Left renal cortex interstitium (tissue), 4 donors: ENCODE measurements around the gene ZNF607. TPM values are rescaled to one million over a fixed set of nuclear protein-coding genes. Genes with fewer than 3 reads are reported as not detected.
"Not testable (repeated sequence)": the region's sequence is repeated elsewhere in the genome, so short reads cannot be mapped to it uniquely, and the experiment has no call there.

Experiments
- DNase-seq, 4 donors: peaks; one replicate each; pipeline ENCODE4 v3.0.0-alpha.2; 2013; ENCODE audit warnings: low read depth in 4 of 4, low spot score in 2 of 4, missing footprints in 1 of 4
- polyA plus RNA-seq, 4 donors: library from polyadenylated mRNA; unstranded; fragments of 120-200 nt; gene quantifications; one replicate each; pipeline ENCODE4 v1.2.1, GENCODE V29; 2013; ENCODE audit not compliant: insufficient read length in 4 of 4

ZNF607 gene
- polyA plus RNA-seq = 10 to 100 TPM; 11.6 to 14.1 (median 12.6) TPM

DNA sequence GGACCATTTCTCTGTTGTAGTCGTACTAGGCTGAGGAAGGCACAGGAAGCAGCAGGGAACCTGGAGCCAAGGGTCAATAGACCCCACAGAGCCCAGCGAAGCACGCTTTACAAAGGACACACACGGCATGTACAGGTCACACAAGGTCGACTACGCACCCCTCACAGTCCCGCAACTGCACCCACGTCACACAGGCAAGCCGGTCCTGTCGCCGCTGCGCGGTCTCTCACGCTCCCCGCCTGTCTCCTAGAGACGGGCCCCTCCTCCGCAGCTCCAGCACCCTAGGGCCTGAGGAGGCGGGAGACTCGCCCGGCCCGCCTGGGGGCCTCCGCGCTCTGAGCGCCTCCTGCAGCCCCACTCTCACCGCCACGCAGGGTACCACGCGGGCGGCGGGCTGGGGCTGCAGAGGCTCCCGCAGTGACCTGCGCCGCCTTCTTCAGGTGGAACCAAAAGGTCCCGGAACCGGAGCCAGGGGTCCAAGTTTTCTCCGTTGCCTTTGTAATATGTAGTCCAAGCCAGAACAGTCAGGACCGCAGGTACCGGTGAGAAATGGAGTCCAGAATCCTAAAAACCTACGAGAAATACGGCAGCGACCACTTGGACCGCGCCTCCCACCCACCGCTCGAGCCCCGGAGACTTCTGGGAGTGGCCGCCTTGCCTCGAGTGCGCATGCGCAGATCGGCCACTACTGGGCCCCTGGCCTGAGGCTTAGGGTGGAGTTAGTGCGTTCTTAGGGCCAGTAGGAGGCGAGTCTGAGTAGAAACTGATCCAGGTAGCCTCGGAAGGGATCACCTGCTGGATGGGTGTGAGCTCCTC lies at the start of gene ZNF607:
ZNF607 (minus strand) TSS at position 651 of the 816 bp plus-strand sequence. CDS start 8,143 bp downstream, outside the sequence.
- peak; percentile 75 to 91 (median 88) for DNase-seq

DNA sequence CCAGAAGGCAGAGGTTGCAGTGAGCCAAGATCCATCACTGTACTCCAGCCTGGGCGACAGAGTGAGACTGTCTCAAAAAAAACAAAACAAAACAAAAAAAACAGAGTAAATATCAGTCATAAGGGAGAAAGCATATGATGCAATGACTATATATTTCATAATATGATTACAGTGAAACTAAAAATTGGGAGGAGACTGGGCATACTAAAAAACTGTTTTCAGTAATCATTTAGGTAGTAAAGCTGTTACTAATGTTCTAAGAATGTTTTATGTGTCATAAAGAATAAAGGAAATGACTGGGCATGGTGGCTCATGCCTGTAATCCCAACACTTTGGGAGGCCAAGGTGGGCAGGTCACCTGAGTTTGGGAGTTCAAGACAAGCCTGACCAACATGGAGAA lies 43.9 kb upstream of the ZNF607 start:
- no peak for DNase-seq

DNA sequence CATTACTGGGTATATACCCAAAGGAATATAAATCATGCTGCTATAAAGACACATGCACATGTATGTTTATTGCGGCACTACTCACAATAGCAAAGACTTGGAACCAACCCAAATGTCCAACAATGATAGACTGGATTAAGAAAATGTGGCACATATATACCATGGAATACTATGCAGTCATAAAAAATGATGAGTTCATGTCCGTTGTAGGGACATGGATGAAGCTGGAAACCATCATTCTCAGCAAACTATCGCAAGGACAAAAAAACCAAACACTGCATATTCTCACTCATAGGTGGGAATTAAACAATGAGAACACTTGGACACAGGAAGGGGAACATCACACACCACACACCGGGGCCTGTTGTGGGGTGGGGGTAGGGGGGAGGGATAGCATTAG lies 38.1 kb upstream of the ZNF607 start:
- not testable (repeated sequence) for DNase-seq

GRCh38 chr19:37738371-37738770 lies 18.8 kb upstream of the ZNF607 start:
- DNase-seq = no peak

DNA sequence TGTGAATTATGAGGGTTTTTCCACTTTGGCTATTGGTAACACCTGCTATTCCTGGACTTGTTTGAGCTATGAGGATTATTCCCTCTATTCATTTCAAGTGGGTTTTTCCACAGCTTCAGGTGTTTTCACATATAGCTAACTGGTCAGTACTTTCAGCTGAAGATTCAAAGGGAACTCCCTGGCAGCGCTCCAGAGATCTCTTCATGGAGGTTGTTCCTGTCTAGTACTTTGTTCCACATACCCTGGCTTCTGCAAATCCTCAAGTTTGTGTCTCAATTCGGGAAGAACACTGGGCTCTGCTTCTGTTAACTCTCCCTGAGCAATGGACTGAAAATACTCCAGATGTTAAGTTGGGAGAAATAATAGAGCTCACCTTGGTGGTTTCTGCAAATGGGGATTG lies 5.6 kb upstream of the ZNF607 start:
- DNase-seq = no peak

DNA sequence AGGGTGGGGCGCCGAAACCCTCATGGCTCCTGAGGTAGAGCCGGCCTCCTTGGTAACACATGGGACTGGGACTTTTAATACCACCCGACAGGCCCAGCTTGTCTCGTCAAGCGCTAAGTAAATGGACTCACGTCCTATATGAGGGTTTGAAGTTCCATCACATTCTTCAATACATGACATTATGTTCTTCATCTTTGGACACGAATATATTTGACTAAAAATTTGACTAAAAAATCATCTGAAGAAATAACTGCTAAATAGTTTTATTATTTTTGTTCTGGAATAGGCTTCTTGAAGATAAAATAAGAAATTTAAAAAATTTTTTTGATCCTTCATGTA lies 335 bp upstream of the ZNF607 start:
- no peak for DNase-seq

DNA sequence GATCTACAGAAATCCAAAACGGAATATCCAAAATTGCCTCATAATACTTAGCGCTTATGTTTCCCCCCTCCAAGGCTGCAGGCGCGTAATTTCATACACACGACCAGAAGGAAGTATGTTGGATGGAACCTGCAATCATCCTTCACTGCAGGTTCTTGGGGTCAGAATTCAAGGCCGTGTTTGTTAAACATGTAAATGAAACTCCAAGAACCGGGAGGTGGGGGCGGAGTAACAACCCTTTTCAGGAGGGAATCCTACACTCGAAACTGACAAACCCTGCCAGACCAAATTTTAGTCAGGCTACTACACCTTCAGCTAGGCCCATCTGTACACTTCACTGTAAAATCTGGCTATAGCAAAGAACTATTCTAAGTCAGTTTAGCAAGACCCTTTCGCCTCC lies 1.3 kb downstream of the ZNF607 start:
- DNase-seq = no peak

- DNase-seq = no peak
These were observed 3.4 kb downstream of the ZNF607 start for GRCh38 chr19:37716140-37716539.

DNA sequence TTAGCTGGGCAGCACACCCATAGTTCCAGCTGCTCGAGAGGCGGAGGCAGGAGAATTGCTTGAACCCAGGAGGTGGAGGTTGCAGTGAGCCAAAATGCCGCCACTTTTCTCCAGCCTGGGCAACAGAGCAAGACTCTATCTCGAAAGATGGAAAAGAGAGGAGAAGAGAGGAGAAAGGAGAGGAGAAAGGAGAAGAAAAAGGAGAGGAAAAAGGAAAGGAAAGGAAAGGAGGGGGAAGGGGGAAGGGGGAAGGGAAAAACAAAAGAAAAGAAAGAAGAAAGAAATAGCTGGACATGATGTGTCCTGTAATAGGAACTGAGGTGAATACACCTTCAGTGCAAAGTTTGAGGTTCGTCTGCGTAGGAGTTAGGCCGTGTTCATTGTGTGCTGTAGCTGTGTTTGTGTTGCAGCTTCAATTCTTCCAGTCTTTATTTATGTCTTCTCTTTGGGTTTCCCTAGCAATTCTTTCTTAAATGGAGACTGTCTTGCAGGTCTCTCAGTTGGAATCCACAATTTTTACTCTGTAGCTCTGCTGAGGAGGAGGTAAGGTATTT lies 13.4 kb downstream of the ZNF607 start:
- DNase-seq = no peak

DNA sequence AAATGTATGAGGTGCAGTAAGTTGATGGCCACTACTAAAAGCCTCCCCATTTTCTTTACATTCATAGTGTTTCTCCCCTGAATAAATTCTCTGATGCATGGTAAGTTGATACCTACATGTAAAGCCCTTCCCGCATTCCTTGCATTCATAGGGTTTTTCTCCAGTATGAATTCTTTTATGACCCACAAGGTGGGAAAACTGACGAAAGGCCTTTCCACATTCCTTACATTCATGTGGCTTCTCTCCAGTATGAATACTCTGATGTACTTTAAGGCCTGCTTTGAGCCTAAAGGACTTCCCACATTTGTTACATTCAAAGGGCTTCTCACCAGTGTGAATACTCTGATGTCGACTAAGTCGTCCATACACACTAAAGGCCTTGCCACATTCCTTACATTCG lies 20.5 kb downstream of the ZNF607 start:
- DNase-seq = no peak

- no peak for DNase-seq
These were observed 21.3 kb downstream of the ZNF607 start for GRCh38 chr19:37698216-37698615.

- DNase-seq = no peak
These were observed 24.2 kb downstream of the ZNF607 start for GRCh38 chr19:37695144-37695899.

GRCh38 chr19:37692956-37693620 lies 26.5 kb downstream of the ZNF607 start:
- DNase-seq = no peak

DNA sequence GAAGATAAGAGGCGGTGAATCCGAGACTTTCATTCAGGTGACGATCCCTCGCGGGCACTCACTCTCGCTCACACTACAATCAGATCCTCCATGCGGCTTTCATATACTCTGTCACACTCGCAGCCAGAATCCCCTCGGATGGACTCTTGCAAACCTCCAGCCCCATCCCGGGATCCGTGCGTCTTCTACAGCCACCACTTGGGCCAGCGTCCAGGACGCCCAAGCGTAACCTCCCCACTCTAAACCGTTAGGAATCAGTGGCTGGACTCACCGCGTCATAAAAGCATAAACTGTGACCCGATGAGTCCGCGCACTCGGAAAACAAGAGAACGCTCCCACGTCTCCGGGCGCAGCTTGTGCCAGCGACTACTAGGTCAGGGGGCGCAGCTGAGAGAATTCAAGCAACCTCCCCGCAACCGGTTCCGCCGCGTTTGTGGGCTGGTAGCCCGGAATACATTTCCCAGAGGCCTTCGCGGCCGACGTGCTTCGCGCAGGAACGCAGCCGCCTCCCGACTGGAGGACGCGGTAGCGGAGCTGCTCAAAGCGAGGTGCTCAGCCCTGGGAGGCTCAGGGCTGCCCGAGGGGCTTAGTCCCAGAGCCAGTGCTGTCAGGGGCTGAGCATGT lies 27.6 kb downstream of the ZNF607 start:
- peak; percentile 70 to 82 (median 74) for DNase-seq

DNA sequence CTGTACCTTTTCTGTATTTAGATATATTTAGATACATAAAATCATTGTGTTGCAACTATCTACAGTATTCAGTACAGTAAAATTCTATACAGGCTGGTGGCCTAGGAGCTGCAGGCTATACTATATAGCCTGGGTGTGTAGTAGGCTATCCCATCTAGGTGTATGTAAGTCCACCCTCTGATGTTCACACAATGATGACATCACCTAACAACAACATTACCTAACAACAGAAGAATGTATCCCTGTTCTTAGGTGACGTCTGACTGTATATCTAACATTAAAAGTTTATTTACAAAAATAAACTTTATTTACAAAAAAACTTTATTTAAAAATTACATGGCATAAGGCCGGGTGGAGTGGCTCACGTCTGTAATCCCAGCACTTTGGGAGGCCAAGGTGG lies 36.0 kb downstream of the ZNF607 start:
- DNase-seq = no peak

GRCh38 chr19:37669450-37669914 lies 50.1 kb downstream of the ZNF607 start:
- no peak for DNase-seq

- not testable (repeated sequence) for DNase-seq
These were observed 62.4 kb downstream of the ZNF607 start for GRCh38 chr19:37657157-37657556.

GRCh38 chr19:37655689-37656371 lies 63.7 kb downstream of the ZNF607 start:
- peak; percentile 74 to 92 (median 82) for DNase-seq

GRCh38 chr19:37655301-37655688 lies 64.3 kb downstream of the ZNF607 start, which contains the start of gene ZFP30:
TSS of gene ZFP30 (minus strand) at chr19:37655465. CDS start at chr19:37647822, 7,643 bp downstream.
- peak in 2 of 4 donors; percentile 76 to 86 for DNase-seq
